Pancreas (tissue), 10 donors: ENCODE measurements around the gene BAZ1B. TPM values are rescaled to one million over a fixed set of nuclear protein-coding genes. Genes with fewer than 3 reads are reported as not detected.
"Not testable (repeated sequence)": the region's sequence is repeated elsewhere in the genome, so short reads cannot be mapped to it uniquely, and the experiment has no call there.

Experiments used
- ATAC-seq, 4 donors: fragments of 200-7000 bp; cut with Tn5 transposase; one replicate each; pipeline versions ENCODE4 v1.8.0 to v1.9.1; 2020; ENCODE audit warnings: mild to moderate bottlenecking in 4 of 4, moderate library complexity in 4 of 4
- DNase-seq, 6 donors: peaks; one replicate each; pipeline ENCODE4 v3.0.0-alpha.2; 2020
- FAIRE-seq: peaks from 2 replicates; lab custom pipeline; 2012; peaks lifted over from hg19 to GRCh38; lab: Jason Lieb, UNC
- H3K27ac ChIP-seq, 4 donors: fragments of 200-600 bp; sonication (generic); 1 replicate in 3 of 4; 2 replicates in 1 of 4; pipeline versions ENCODE4 v1.5.0 to v1.8.0; 2020
- H3K27me3 ChIP-seq, 4 donors: fragments of 200-600 bp; one replicate each; pipeline ENCODE4 v1.8.0; 2021
- H3K36me3 ChIP-seq, 3 donors: fragments of 200-600 bp; sonication (generic) in 1 of 3; one replicate each; pipeline versions ENCODE4 v1.5.0 to v1.8.0; 2020 to 2021
- H3K4me1 ChIP-seq, 3 donors: fragments of 200-600 bp; one replicate each; pipeline ENCODE4 v1.8.0; 2021
- H3K4me3 ChIP-seq, 4 donors: fragments of 200-600 bp; sonication (generic) in 2 of 4; one replicate each; pipeline versions ENCODE4 v1.5.0 to v1.8.0; 2020 to 2021
- H3K9me3 ChIP-seq, 4 donors: fragments of 200-600 bp; one replicate each; pipeline ENCODE4 v1.8.0; 2021
- CTCF ChIP-seq, 4 donors: fragments of 200-600 bp; sonication (generic) in 3 of 4; IDR thresholded peaks; one replicate each; pipeline versions ENCODE4 v1.5.0 to v1.8.0; 2021; ENCODE audit warnings: antibody characterized with exemption in 4 of 4
- WGBS, 2 donors: extraction: QIAGEN DNeasy Blood & Tissue Kit; methylation state at CpG; one replicate each; pipeline ENCODE4 v1.1.7; 2013; 5-methylcytosine and 5-hydroxymethylcytosine counted together
- intact Hi-C, 3 donors: fragments of 100-400 bp; cut with DNase I; formaldehyde crosslinking; loops; one replicate each; pipeline versions ENCODE4 v1.11.1 to v1.14.2; 2022
- polyA plus RNA-seq, 2 donors: library from polyadenylated mRNA; stranded (reverse); fragments of 200-250 nt; gene quantifications; one replicate each; pipeline ENCODE4 v1.2.3, GENCODE V29; 2013
- total RNA-seq, 6 donors: library from RNA; stranded (reverse); fragmentation: NEBNext Ultra II Directional in 4 of 6; extraction: Animal tissue kit (Norgen Biotek cat#: 25700) in 4 of 6; gene quantifications; one replicate each; pipeline versions ENCODE4 v1.2.1 to v1.2.4, GENCODE V29; 2021 to 2023
- donor health status: healthy with polysubstance abuse.
- donor health status: DM: no; HTN: no; CAD: no; lungs with moderate emphysema.
- donor health status: DM: no; HTN: no; CAD: no.
- donor health status: control.
- donor health status: control.
- donor health status: Bipolar disorder and iron deficiency.
- donor health status: DM: yes; HTN: yes; CAD: no.
- donor health status: DM: no; HTN: no; CAD: no.
- donor health status: DM: no; HTN: no; CAD: no.
- donor health status: DM: yes; HTN: yes; CAD: no.

The BAZ1B gene
- total and polyA plus RNA-seq, 8 donors, result 11.6 to 29.0 (median 17.5) TPM

- intact Hi-C loops, result no loop called here
- ATAC-seq (no peak), FAIRE-seq (no peak), DNase-seq (no peak)
- no peak for TF ChIP-seq CTCF (IDR thresholded peaks at IDR 0.05)
- H3K27me3 ChIP-seq, result no peaks in the 10 kb centered on the region
- H3K27ac ChIP-seq, result no peak overlapping the region
- no peaks in the 10 kb centered on the region for H3K4me1 ChIP-seq
- H3K4me3 ChIP-seq, result no peak overlapping the region
- peaks cover 3 to 59% (median 19%) of the 10 kb centered on the region in 3 donors for H3K36me3 ChIP-seq
- WGBS, 2 donors, result 76 to 89% methylated on average over 5 of the region's 5 CpGs
- H3K9me3 ChIP-seq, result no peaks in the 10 kb centered on the region
These were observed 51.9 kb downstream of the BAZ1B start for GRCh38 chr7:73470208-73470607.

GRCh38 chr7:73467046-73467445 lies 55.0 kb downstream of the BAZ1B start:
- H3K4me1 ChIP-seq, H3K9me3 ChIP-seq, H3K4me3 ChIP-seq, intact Hi-C loops, ATAC-seq, DNase-seq, FAIRE-seq, H3K27ac ChIP-seq, H3K27me3 ChIP-seq: not testable (repeated sequence)
- H3K36me3 ChIP-seq, result peaks cover 3 to 88% (median 38%) of the 10 kb centered on the region in 3 donors
- 87 to 91% methylated on average over 6 of the region's 6 CpGs for WGBS, 2 donors

- no peak for TF ChIP-seq CTCF (IDR thresholded peaks at IDR 0.05)
- no peak overlapping the region for H3K4me3 ChIP-seq
- no peak for FAIRE-seq
- no peak for ATAC-seq
- 98 to 100% methylated on average over 1 of the region's 1 CpG for WGBS, 2 donors
- intact Hi-C loops, result no loop called here
- no peaks in the 10 kb centered on the region for H3K4me1 ChIP-seq
- no peaks in the 10 kb centered on the region for H3K27me3 ChIP-seq
- no peak overlapping the region for H3K27ac ChIP-seq
- peaks cover 3 to 88% (median 38%) of the 10 kb centered on the region in 3 donors for H3K36me3 ChIP-seq
- DNase-seq, result no peak
- no peaks in the 10 kb centered on the region for H3K9me3 ChIP-seq
These were observed 56.0 kb downstream of the BAZ1B start for GRCh38 chr7:73466112-73466511.

GRCh38 chr7:73463966-73464365 lies 58.1 kb downstream of the BAZ1B start:
- 95 to 96% methylated on average over 7 of the region's 7 CpGs for WGBS, 2 donors
- TF ChIP-seq CTCF (IDR thresholded peaks at IDR 0.05), result no peak
- no peak for FAIRE-seq

GRCh38 chr7:73463260-73463659 lies 58.8 kb downstream of the BAZ1B start:
- 95 to 96% methylated on average over 3 of the region's 3 CpGs for WGBS, 2 donors
- intact Hi-C loops, result no loop called here
- no peak for DNase-seq

More at GRCh38 chr7:73463966-73464365, 58.1 kb downstream of the BAZ1B start:
- Histone ChIP-seq H3K4me1 (no peaks in the 10 kb centered on the region), H3K27ac (no peak overlapping the region), H3K27me3 (no peaks in the 10 kb centered on the region), H3K4me3 (no peak overlapping the region), H3K36me3 (peaks cover 0 to 86% (median 27%) of the 10 kb centered on the region in 3 donors), H3K9me3 (no peaks in the 10 kb centered on the region)
- ATAC-seq (no peak), DNase-seq (no peak)
- intact Hi-C loops, result no loop called here

More at GRCh38 chr7:73463260-73463659, 58.8 kb downstream of the BAZ1B start:
- H3K9me3 ChIP-seq, result no peaks in the 10 kb centered on the region
- ATAC-seq (no peak), FAIRE-seq (no peak)
- no peak for TF ChIP-seq CTCF (IDR thresholded peaks at IDR 0.05)
- H3K4me3 ChIP-seq, result no peak overlapping the region
- no peaks in the 10 kb centered on the region for H3K4me1 ChIP-seq
- no peak overlapping the region for H3K27ac ChIP-seq
- H3K27me3 ChIP-seq, result no peaks in the 10 kb centered on the region
- peaks cover 0 to 85% (median 28%) of the 10 kb centered on the region in 3 donors for H3K36me3 ChIP-seq
